DMS79 (cell line): ENCODE data around the gene RALY.
A peak's percentile ranks its signal among the peaks of the same experiment; 100 is the strongest.

Source experiments
- DNase-seq: peaks from one replicate; lab custom pipeline; 2025; lab: John Stamatoyannopoulos, UW

RALY gene

GRCh38 chr20:33986560-33987216 is 7.0 kb upstream of the RALY start:
- no peak for DNase-seq

- DNase-seq: no peak
Observed at GRCh38 chr20:33990075-33990474, 3.6 kb upstream of the RALY start.

GRCh38 chr20:33991502-33991901 is 2.2 kb upstream of the RALY start:
- DNase-seq: no peak

GRCh38 chr20:33992145-33992922 is 1.4 kb upstream of the RALY start:
- no peak for DNase-seq

GRCh38 chr20:33992923-33993575 is 662 bp upstream of the RALY start:
- peak; percentile 97 for DNase-seq

GRCh38 chr20:33994222-33994913 is 657 bp downstream of the RALY start:
- peak; percentile 46 for DNase-seq

GRCh38 chr20:33995053-33995831 is 1.5 kb downstream of the RALY start:
- DNase-seq: no peak

GRCh38 chr20:33999025-33999649 is 5.4 kb downstream of the RALY start:
- no peak for DNase-seq

GRCh38 chr20:34001378-34001777 is 7.7 kb downstream of the RALY start:
- DNase-seq: no peak

GRCh38 chr20:34004227-34004626 is 10.5 kb downstream of the RALY start:
- no peak for DNase-seq

GRCh38 chr20:34004790-34005457 is 11.2 kb downstream of the RALY start:
- DNase-seq: no peak

- no peak for DNase-seq
Observed at GRCh38 chr20:34006619-34007018, 12.9 kb downstream of the RALY start.

- DNase-seq: no peak
Observed at GRCh38 chr20:34008477-34008876, 14.8 kb downstream of the RALY start.

- no peak for DNase-seq
Observed at GRCh38 chr20:34010405-34010931, 16.8 kb downstream of the RALY start.

- DNase-seq: no peak
Observed at GRCh38 chr20:34011275-34011674, 17.6 kb downstream of the RALY start.

- no peak for DNase-seq
Observed at GRCh38 chr20:34012330-34012729, 18.6 kb downstream of the RALY start.

GRCh38 chr20:34012735-34013134 is 19.0 kb downstream of the RALY start:
- DNase-seq: no peak

GRCh38 chr20:34013554-34013953 is 19.8 kb downstream of the RALY start:
- DNase-seq: no peak

GRCh38 chr20:34014878-34015277 is 21.2 kb downstream of the RALY start:
- DNase-seq: no peak
